ENCODE measurements around the gene SNRPB.

DNA sequence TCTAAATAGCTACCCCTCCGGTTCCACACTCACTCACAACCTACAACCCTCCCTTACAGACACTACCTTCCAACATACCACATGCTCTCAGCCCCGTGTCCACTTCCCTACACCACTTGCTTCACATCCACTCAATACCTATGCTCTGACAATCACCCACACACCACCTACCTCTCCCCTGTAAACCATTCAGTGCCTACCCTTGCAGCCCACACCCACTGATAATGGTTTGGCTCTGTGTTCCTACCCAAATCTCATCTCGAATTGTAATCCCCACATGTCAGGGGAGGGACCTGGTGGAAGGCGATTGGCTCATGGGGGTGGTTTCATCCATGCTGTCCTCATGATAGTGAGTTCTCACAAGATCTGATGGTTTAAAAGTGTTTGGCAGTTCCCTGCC lies 48.0 kb upstream of the SNRPB start:
- TF ChIP-seq, protein P1, sequence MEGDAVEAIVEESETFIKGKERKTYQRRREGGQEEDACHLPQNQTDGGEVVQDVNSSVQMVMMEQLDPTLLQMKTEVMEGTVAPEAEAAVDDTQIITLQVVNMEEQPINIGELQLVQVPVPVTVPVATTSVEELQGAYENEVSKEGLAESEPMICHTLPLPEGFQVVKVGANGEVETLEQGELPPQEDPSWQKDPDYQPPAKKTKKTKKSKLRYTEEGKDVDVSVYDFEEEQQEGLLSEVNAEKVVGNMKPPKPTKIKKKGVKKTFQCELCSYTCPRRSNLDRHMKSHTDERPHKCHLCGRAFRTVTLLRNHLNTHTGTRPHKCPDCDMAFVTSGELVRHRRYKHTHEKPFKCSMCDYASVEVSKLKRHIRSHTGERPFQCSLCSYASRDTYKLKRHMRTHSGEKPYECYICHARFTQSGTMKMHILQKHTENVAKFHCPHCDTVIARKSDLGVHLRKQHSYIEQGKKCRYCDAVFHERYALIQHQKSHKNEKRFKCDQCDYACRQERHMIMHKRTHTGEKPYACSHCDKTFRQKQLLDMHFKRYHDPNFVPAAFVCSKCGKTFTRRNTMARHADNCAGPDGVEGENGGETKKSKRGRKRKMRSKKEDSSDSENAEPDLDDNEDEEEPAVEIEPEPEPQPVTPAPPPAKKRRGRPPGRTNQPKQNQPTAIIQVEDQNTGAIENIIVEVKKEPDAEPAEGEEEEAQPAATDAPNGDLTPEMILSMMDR (IDR thresholded peaks at IDR 0.05): no peak
- no peak for TF ChIP-seq EP300 (IDR thresholded peaks at IDR 0.05)
- no peak for TF ChIP-seq MYC (IDR thresholded peaks at IDR 0.05; ENCODE audit: borderline replicate concordance, low read length)
- TF ChIP-seq SMC3 (IDR thresholded peaks at IDR 0.05): no peak
- TF ChIP-seq SREBF2 (IDR thresholded peaks at IDR 0.05): no peak
- TF ChIP-seq RCOR1 (IDR thresholded peaks at IDR 0.05; ENCODE audit: low read depth, low read length): no peak
- TF ChIP-seq HOXA7 (CRISPR knock-in tag; IDR thresholded peaks at IDR 0.05): no peak
- TF ChIP-seq KDM1A (IDR thresholded peaks at IDR 0.05; ENCODE audit: low read depth): no peak
- TF ChIP-seq, protein P2, sequence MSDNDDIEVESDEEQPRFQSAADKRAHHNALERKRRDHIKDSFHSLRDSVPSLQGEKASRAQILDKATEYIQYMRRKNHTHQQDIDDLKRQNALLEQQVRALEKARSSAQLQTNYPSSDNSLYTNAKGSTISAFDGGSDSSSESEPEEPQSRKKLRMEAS (IDR thresholded peaks at IDR 0.05): no peak

Data from A549 (cell line).